Cardiac fibroblast (primary cell): ENCODE data around the gene KIFBP.
"Not testable (repeated sequence)": the region's sequence is repeated elsewhere in the genome, so short reads cannot be mapped to it uniquely, and the experiment has no call there.

Experiments
- DNase-seq, 2 donors: peaks; one replicate each; pipeline versions ENCODE4 v3.0.0 to v3.0.0-alpha.2; 2010; ENCODE audit warnings: low read depth in 2 of 2
- H3K4me3 ChIP-seq, 2 donors: replicated peaks in 1 of 2; 1 replicate in 1 of 2; 2 replicates in 1 of 2; pipeline ENCODE4 v1.5.1; 2011; ENCODE audit warnings: low read depth in 2 of 2, low read length in 2 of 2, mild to moderate bottlenecking in 2 of 2, moderate library complexity in 1 of 2
- TF ChIP-seq, protein P1 (sequence below): IDR thresholded peaks from one replicate; pipeline ENCODE4 v1.5.1; 2011; ENCODE audit warnings: low read depth, mild to moderate bottlenecking, low read length, inconsistent platforms

Gene KIFBP

DNA sequence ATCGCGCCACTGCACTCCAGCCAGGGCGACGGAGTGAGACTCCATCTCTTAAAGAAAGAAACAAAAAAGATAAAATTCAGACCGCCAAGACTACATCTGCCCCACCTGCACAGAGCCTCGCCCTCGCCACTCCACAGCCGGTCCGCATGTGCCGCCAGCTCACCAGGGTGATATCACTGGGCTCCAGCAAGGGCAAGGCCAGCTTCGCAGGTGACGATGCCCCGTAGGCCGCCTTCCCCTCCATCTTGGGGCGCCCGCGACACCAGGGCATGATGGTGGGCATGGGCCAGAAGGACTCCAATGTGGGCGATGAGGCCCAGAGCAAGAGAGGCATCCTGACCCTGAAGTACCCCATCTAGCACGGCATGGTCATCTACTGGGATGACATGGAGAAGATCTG, 34.0 kb downstream of the KIFBP start:
- H3K4me3 ChIP-seq: no peak overlapping the region
- TF ChIP-seq, protein P1, sequence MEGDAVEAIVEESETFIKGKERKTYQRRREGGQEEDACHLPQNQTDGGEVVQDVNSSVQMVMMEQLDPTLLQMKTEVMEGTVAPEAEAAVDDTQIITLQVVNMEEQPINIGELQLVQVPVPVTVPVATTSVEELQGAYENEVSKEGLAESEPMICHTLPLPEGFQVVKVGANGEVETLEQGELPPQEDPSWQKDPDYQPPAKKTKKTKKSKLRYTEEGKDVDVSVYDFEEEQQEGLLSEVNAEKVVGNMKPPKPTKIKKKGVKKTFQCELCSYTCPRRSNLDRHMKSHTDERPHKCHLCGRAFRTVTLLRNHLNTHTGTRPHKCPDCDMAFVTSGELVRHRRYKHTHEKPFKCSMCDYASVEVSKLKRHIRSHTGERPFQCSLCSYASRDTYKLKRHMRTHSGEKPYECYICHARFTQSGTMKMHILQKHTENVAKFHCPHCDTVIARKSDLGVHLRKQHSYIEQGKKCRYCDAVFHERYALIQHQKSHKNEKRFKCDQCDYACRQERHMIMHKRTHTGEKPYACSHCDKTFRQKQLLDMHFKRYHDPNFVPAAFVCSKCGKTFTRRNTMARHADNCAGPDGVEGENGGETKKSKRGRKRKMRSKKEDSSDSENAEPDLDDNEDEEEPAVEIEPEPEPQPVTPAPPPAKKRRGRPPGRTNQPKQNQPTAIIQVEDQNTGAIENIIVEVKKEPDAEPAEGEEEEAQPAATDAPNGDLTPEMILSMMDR: no peak
- DNase-seq: no peak

DNA sequence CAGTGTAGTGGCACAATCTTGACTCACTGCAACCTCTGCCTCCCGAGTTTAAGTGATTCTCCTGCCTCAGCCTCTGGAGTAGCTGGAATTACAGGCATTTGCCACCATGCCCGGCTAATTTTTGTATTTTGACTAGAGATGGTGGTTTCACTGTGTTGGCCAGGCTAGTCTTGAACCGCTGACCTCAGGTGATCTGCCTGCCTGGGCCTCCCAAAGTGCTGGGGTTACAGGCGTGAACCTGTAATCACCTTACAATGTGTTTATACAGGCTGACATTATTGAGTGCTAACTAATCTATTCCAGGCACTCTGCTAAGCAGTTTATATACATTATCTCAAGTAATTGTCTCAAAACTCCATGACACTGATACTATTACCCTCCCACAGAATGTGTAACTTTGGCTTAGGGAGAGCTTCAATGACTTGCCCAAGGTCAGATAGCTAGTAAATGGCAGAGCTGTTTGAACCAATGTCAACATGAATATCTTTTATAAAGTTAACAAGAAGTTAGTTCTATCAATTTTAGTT, 36.8 kb downstream of the KIFBP start:
- no peak for DNase-seq
- no peak overlapping the region for H3K4me3 ChIP-seq
- TF ChIP-seq, protein P1: no peak

DNA sequence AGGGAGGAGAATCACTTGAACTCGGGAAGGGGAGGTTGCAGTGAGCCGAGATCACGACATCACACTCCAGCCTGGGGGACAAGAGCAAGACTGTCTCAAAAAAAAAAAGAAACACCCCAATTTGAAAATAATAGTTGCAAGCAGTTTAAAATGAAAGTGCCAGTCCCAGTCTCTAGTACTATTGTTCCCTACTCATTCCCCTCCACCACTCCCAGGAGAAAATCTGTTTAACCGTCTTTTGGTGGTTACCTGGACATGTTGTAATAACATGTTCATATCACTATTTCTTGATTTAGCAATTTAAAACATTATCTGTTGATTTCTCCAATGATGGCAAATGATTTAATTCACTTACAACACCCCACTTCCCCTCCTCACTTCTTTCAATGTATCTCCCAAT, 44.7 kb downstream of the KIFBP start:
- no peak overlapping the region for H3K4me3 ChIP-seq
- DNase-seq: no peak
- TF ChIP-seq, protein P1: no peak

DNA sequence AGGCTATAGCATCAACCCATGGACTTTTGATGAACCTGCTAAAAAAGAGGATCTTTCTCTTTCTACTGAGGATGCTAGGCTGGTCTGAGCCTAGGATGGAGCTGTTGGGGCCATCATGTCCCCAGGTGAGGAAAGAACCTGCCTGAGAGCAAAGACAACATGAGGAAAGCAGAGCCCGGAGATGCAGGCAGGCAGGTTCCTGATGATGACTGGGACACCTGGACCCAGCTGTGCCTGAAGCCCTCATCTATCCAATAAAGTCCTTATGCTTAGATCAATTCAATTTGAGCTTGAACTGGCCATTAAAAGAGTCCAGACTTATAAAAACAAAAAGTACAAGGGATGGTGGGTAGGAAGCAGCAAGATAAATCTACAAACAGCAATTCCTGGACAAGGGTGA, 48.9 kb downstream of the KIFBP start:
- TF ChIP-seq, protein P1: no peak
- H3K4me3 ChIP-seq: no peak overlapping the region
- DNase-seq: no peak

DNA sequence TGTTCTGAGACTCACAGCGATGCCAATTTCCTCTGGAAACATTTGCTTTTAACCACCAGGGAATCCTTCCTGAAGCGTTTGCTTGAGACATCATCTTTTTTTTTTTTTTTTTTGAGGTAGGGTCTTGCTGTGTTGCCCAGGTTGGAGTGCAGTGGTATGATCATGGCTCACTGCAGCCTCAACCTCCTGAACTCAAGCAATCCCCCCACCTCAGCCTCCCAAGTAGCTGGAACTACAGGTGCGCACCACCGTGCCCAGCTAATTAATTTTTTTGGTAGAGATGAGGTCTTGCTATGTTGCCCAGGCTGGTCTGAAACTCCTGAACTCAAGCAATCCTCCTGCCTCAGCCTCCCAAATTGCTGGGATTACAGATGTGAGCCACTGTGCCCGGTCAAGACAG, 52.3 kb downstream of the KIFBP start:
- H3K4me3 ChIP-seq: not testable (repeated sequence)

DNA sequence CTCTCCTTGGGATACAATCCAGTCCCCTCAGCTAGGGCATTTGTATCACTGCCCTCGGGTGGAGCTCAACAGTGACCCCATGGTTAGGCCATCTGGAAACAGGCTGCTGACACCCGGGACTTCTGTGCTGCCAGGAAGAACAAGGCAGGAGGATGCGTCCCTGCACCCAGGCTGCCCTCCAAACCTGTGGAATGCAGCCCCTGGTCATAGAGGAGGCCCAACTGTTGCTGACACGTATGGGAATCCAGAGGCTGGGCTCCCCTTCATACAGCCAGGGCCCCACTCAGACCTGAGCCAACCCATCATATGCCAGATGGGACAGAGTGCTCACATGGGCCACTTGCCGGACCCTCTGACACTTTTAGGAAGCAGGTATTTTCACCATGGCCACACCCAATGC, 53.8 kb downstream of the KIFBP start:
- TF ChIP-seq, protein P1: no peak
- DNase-seq: no peak
- no peak overlapping the region for H3K4me3 ChIP-seq

More for the DNA sequence above, 52.3 kb downstream of the KIFBP start:
- DNase-seq: not testable (repeated sequence)

DNA sequence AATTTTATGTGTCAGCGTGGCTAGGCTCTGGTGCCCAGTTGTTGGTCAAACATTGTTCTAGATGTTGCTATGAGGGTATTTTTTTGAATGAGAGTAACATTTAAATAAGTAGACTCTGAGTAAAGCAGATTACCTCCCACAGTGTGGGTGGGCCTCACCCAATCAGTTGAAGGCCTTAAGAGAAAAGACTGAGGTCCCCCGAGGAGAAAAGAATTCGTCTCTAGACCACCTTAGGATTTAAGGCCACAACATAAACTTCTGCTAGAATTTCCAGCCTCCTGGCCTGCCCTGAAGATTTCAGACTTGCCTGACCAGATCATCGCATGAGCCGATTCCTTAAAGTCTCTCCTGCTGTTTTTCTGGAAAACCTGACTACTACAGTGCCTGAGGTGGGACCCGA, 54.2 kb downstream of the KIFBP start:
- H3K4me3 ChIP-seq: no peak overlapping the region
- TF ChIP-seq, protein P1: no peak
- DNase-seq: no peak
